Ishikawa (cell line): Measurements from ENCODE around the gene GATAD1.
"Not testable (repeated sequence)": the region's sequence is repeated elsewhere in the genome, so short reads cannot be mapped to it uniquely, and the experiment has no call there.

Source experiments
- CEBPB ChIP-seq: IDR thresholded peaks from 2 replicates; pipeline ENCODE4 v1.6.1; 2012
- CREB1 ChIP-seq: IDR thresholded peaks from 2 replicates; pipeline ENCODE4 v1.6.1; 2012; ENCODE audit warnings: low read depth
- EGR1 ChIP-seq: IDR thresholded peaks from 2 replicates; pipeline ENCODE4 v1.6.1; 2012
- EP300 ChIP-seq: IDR thresholded peaks from 2 replicates; pipeline ENCODE4 v1.6.1; 2012; ENCODE audit warnings: borderline replicate concordance
- FOXM1 ChIP-seq: IDR thresholded peaks from 2 replicates; pipeline ENCODE4 v1.6.1; 2012; ENCODE audit warnings: low read depth, borderline replicate concordance
- MAX ChIP-seq: IDR thresholded peaks from 2 replicates; pipeline ENCODE4 v1.6.1; 2012
- NFIC ChIP-seq: IDR thresholded peaks from 2 replicates; pipeline ENCODE4 v1.6.1; 2012
- RAD21 ChIP-seq: IDR thresholded peaks from 2 replicates; pipeline ENCODE4 v1.6.1; 2012; ENCODE audit warnings: low read depth
- REST ChIP-seq: IDR thresholded peaks from 2 replicates; pipeline ENCODE4 v1.6.1; 2012; ENCODE audit warnings: low read depth, mild to moderate bottlenecking
- TAF1 ChIP-seq: IDR thresholded peaks from 2 replicates; pipeline ENCODE4 v1.6.1; 2012; ENCODE audit warnings: low read depth, mild to moderate bottlenecking
- TCF12 ChIP-seq: IDR thresholded peaks from 2 replicates; pipeline ENCODE4 v1.6.1; 2012; ENCODE audit warnings: low read depth
- TEAD4 ChIP-seq: IDR thresholded peaks from 2 replicates; pipeline ENCODE4 v1.6.1; 2012
- USF1 ChIP-seq: IDR thresholded peaks from 2 replicates; pipeline ENCODE4 v1.6.1; 2012
- YY1 ChIP-seq: IDR thresholded peaks from 2 replicates; pipeline ENCODE4 v1.6.1; 2012; ENCODE audit warnings: low read depth
- ZBTB7A ChIP-seq: IDR thresholded peaks from 2 replicates; pipeline ENCODE4 v1.6.1; 2012; ENCODE audit warnings: low read depth

The GATAD1 gene

GRCh38 chr7:92456236-92456635 is 9.0 kb downstream of the GATAD1 start:
- no peak for TF ChIP-seq EGR1

GRCh38 chr7:92460109-92460508 is 12.8 kb downstream of the GATAD1 start:
- TF ChIP-seq CEBPB (no peak), ZBTB7A (no peak), REST (no peak), TAF1 (no peak), YY1 (no peak)

- TF ChIP-seq CEBPB: no peak
- no peak for TF ChIP-seq TCF12
- no peak for TF ChIP-seq TEAD4
- no peak for TF ChIP-seq TAF1
- no peak for TF ChIP-seq CREB1
Measured at GRCh38 chr7:92460510-92460909, 13.2 kb downstream of the GATAD1 start.

GRCh38 chr7:92461027-92462003 is 14.0 kb downstream of the GATAD1 start:
- TF ChIP-seq YY1: peak; percentile 69
- peak; percentile 56; the same call in 1 of the 2 replicates for TF ChIP-seq RAD21
- TF ChIP-seq CEBPB: no peak

- TF ChIP-seq USF1 (no peak), TCF12 (no peak)
Measured at GRCh38 chr7:92462560-92462959, 15.3 kb downstream of the GATAD1 start.

- no peak for TF ChIP-seq CREB1
- TF ChIP-seq ZBTB7A: no peak
- TF ChIP-seq TCF12: no peak
- TF ChIP-seq NFIC: no peak
- no peak for TF ChIP-seq TEAD4
- no peak for TF ChIP-seq USF1
- TF ChIP-seq EP300: no peak
- TF ChIP-seq YY1: no peak
Measured at GRCh38 chr7:92464515-92464914, 17.2 kb downstream of the GATAD1 start.

- TF ChIP-seq TCF12 (no peak), CREB1 (no peak), FOXM1 (no peak), USF1 (no peak), MAX (no peak), EP300 (no peak), NFIC (no peak), TAF1 (no peak), TEAD4 (no peak), ZBTB7A (no peak)
Measured at GRCh38 chr7:92466682-92467081, 19.4 kb downstream of the GATAD1 start.

GRCh38 chr7:92477681-92478080 is 30.4 kb downstream of the GATAD1 start, which contains the start of gene ERVW-1:
Gene ERVW-1 (minus strand): TSS chr7:92477946. CDS start chr7:92470381, 7,565 bp downstream.
- not testable (repeated sequence) for TF ChIP-seq YY1, TAF1, EGR1

GRCh38 chr7:92478095-92478494 is 30.8 kb downstream of the GATAD1 start:
- no peak for TF ChIP-seq ZBTB7A
- TF ChIP-seq YY1: no peak
- TF ChIP-seq EP300: no peak
- no peak for TF ChIP-seq REST
- no peak for TF ChIP-seq MAX
- TF ChIP-seq USF1: no peak
- TF ChIP-seq EGR1: no peak
- no peak for TF ChIP-seq FOXM1
- no peak for TF ChIP-seq TEAD4
- TF ChIP-seq CEBPB: no peak
- no peak for TF ChIP-seq CREB1
- TF ChIP-seq TCF12: no peak
- TF ChIP-seq TAF1: no peak
- TF ChIP-seq RAD21: no peak
